GM21825 (cell line): Measurements from ENCODE around the gene CSTPP1.
A peak's percentile ranks its signal among the peaks of the same experiment; 100 is the strongest.
"Not testable (repeated sequence)": the region's sequence is repeated elsewhere in the genome, so short reads cannot be mapped to it uniquely, and the experiment has no call there.

Experiments
- ATAC-seq: cut with Tn5 transposase; IDR thresholded peaks from one replicate; pipeline ENCODE4 v1.9.1; 2021; ENCODE audit warnings: mild to moderate bottlenecking, moderate library complexity; ENCODE audit not compliant: unreplicated experiment

CSTPP1 gene

DNA sequence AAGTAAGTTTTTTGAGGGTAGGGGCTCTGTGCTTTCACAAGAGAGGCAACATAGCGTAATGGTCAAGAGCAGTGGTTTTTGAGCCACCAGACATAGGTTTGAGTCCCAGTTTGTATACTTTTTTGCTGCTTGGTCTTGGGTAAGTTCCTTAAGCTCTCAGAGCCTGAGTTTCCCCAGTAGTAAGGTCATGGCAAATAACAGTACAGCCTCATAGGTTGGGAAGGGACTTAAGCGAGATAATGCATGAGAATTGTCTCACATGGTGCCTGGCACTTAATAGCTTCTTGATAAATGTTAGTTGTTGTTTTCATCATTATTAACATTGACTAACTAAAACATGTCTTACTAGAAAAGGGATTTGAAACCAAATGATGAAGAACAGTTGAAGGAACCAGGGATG is 157.0 kb downstream of the CSTPP1 start:
- no peak for ATAC-seq

DNA sequence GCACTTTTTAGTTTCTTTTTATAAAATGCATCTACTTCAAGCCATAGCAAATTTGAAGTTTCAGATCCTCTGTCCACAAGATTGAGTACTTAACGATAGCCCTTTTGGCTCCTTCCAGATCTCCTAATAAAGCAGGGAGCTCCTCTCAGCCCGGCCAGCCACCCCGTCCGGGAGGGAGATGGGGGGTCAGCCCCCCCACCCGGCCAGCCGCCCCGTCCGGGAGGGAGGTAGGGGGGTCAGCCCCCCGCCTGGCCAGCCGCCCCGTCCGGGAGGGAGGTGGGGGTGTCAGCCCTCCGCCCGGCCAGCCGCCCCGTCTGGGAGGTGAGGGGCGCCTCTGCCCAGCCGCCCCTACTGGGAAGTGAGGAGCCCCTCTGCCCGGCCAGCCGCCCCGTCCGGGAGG is 160.3 kb downstream of the CSTPP1 start:
- ATAC-seq, result not testable (repeated sequence)

DNA sequence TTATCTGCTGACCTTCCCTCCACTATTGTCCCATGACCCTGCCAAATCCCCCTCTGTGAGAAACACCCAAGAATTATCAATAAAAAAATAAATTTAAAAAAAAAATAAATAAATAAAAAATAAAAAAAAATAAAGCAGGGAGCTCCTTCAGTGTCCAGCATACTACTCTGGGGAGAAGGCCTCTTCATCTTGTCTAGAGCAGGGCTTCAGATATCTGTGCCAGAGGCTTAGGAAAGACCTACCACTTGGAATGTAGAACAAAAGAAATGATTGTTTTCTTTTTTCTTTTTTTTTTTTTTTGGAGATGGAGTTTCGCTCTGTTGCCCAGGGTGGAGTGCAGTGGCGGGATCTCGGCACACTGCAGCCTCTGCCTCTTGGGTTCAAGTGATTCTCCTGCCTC is 161.7 kb downstream of the CSTPP1 start:
- not testable (repeated sequence) for ATAC-seq

DNA sequence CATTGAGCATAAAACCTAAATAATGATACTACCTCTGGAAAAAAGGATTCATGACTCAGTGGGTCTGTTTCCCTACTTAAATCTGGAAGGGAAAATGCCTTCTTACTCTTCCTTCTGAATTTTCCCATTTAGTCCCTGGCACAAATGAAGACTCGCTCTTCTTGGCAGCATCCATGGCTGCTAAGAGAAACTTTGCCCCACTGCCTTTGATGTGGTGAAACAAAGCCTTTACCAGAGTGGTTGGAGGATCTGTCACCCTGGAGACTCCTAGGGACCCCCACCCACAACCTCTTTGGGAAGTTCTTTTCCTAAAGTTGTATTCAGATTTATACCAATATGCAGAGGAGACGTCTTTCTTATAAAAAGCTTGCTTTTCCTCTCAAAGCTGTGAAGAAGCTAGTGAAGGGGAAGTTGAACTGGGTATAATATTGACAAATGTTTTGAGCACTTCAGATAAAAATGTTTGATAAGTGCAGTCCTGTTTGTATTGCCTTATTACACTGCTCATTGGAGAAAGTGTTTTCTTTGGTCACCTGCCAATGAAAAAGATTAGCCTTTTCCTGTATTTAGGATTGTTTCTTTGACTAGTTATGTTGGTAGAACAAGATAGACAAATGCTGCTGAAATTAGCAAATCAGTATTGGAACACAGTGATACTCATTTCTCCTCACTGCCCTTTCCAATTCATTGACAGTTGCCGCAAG is 162.8 kb downstream of the CSTPP1 start:
- ATAC-seq, result no peak

DNA sequence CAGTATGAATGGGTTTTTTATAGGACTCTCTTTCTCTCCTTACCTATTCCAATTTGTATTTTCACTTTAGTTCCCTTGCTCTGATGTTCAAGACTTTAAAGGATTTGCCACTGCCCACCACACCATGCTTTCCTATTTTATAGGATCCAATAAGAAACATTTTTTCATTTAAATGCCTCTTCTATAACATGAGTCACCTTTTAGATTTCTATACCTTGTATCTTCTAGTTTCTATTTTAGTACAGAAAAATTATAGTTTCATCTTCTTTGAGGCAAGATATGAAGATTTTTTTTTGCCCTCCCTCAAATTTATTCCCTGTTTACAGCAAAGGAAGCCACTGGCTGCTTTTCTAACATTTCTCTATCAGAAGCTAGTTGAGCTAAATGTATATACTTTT is 163.4 kb downstream of the CSTPP1 start:
- ATAC-seq, result no peak

DNA sequence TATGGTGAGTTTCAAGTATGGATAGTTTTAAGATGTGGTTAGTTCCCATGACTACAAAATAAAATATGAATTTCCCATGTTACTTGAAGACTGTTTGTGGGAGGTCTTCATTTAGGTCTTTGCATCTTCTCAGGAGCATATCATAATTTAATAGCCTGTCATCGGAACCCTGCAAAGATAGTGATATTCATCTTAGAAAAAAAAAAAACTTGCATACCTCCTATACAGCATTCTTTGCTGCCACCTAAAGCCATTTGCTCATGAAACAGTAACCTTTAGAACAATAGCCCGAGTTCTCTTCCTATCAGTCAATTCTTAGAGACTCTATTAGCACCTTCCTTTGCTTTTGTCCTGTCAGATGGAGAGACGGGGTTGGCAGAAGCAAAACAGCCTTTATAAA is 164.8 kb downstream of the CSTPP1 start:
- ATAC-seq, result no peak

DNA sequence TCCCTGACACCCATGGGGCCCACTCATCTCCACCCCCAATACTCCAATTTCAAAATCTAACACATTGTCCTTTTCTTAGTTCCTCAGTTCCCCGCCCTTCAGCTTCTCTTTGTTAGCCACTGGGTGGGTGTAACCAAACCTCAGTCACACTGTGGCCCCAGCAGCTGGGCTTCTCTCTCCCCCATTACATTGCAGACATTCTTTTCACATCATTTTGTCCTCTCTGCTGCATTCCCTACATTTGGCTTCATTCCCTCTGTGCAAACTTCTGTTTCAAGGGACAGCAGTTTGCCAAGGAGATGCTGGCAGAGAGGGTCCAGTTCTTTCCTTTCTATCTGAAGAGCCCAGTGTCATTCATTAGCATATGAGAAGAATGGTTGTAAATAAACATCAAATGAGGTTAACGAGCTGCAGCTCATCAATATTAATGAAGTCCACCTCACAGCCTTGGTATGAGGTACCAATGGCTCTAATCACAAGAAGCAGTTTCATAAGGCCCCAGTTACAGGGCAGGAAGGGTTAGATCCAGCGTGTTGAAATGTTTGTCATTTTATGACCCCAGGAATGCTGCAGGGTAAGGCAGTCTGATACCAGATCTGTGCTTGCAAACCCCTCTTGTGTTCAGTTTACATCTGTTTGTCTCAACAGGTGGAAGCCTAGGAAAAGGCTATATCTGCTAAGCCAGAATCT is 167.8 kb downstream of the CSTPP1 start:
- ATAC-seq, result no peak

DNA sequence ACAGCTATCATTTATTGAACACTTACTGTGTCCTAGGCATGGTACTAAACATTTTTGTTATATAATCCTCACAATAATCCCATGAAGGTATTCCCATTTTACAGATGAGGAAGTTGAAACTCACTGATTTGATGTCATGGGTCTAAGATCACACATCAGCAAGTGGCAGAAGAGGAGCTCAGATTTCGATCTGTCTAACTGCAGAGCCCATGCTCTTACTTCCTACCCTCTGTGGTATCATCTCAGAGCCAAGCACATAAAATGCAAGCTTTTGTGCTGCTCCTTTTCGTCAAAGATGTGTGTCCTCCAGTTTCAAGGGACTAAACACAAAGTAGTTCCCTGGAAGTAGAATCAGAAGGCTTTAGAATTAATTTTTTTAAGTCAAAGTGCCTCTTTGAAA is 169.0 kb downstream of the CSTPP1 start:
- no peak for ATAC-seq

DNA sequence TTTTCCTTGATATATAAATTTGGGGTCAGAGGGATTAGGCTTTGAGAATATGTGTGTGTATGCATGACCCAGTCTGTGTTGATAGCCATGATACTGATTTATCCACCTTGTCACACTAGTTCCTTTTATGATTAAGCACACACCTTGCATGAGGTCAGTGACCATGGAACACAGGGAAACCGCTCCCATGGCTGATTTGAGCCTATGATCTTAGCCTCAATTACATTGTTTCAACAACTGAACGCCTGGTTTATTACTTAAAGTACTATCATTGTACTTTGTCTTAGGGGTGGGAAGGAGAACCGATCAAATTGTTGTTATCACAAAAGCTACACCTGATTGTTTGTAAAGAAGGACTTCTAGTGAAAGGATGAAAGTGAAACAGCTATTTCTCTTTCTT is 169.4 kb downstream of the CSTPP1 start:
- no peak for ATAC-seq

DNA sequence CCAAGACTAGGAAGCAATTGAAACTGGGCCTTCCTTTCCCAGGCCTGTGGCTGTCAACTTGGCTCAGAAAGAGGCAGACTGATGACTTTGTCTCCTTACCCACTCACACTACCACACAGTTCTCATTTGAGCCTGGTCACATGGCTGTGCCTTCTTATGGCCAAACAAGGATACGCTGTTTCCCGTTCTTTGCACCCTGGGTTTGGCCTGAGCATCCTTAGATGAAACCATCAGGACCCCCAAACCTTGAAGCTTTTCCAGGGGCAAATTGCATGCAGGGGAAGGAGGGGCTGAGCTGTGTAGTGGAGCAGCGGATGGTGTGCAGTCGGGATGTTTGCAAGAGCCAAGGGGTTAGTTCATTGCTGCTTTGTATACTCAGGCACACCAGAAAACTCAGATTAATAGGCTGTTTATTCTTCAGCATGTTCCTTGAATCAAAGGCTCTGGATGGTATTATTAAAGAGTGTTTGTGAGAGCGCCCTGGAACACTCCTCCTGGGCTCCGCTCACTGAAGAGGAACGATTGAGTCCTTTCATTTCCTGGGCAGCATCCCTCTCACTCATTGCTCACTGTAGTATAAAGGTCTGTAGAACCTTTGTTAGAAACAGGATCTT is 170.3 kb downstream of the CSTPP1 start:
- no peak for ATAC-seq

DNA sequence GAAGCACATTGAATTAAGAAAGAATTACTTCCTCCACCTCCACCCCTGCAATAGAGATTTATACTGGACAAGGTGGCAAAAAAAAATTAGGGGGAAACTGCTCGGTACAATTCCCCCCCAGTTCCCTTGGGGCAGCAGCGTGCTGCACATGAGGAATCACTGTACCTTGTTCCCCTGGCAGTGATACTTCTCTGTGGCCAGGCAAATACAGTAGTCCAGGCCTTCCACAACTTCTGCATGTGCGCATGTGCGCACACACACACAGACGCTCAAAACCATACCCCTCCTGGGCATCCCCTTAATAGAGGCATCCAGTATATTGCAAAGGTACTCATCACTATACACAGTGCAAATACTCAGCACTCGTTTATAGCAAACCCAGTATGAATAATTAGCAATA is 171.2 kb downstream of the CSTPP1 start:
- ATAC-seq, result no peak

DNA sequence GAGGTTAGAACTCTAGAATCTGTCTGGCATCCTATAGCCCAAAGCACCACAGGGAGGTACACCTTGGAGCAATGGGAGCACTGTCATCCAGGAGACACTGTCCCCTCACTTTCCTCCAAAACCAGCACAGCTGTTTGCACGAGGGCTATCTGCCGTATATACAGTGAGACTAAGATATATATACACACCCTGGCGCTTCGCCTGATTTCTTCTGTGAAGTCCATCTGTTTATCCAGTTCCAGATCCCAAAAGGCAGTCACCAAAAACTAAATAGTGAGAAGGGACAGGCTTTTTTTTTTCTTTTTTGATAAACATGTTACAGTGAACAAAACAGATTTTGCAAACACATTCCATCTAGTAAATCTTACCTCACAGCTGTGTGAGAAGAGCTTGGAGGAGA is 171.7 kb downstream of the CSTPP1 start:
- ATAC-seq, result no peak

DNA sequence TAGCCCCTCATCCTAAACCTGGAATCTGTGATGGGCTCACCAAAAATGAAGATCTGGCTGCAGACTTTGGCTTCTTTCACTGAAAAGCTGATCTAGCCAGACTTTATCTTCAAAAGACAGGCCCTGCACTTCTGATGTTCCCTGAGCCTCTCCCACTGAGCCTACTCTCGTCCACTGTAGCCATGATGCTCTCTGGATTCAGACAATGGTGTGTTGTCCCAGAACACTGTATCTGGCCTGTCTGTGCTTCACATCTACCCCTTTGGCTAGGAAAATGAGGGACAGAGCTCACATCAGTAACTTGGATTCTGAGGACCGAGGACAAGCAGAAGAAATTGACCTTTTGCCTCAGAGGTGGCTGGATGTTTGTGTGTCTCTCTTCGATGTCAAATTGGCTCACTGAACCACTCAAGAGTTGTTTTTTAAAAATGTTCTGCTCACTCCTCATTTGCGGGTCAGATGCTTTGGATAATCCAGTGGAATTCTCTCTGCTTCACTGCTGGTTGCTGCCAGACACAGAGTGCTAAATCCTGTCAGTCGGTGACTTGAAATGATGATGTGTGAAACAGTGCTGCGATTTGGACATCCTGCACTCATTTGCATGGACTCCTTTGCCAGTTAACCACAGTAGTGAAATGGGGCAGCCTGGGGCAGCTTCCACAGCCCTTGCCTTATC is 172.6 kb downstream of the CSTPP1 start:
- ATAC-seq, result no peak

DNA sequence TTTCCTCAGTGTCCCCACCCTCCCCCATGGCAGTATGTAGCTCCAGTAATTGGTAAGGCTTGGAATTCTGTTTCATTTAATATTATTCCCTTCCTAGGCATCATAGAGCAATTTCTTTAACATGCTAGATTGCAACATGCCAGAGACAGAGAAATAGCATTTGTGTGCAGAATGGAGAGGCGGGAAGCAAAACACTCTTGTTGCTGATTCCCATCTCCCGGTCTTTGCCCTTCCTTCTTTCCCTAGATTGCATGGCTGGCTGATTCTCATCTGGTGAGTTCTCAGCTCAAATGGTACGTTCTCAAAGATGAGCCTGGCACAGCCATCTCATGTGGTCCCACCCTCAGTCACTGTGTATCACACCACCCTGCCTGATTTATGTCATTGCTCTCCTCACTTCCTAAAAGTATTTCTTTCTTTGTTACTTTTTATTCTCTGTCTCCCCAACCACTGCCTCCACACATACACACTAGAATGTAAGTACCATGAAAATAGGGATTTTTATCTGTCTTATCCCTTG is 173.2 kb downstream of the CSTPP1 start:
- no peak for ATAC-seq

DNA sequence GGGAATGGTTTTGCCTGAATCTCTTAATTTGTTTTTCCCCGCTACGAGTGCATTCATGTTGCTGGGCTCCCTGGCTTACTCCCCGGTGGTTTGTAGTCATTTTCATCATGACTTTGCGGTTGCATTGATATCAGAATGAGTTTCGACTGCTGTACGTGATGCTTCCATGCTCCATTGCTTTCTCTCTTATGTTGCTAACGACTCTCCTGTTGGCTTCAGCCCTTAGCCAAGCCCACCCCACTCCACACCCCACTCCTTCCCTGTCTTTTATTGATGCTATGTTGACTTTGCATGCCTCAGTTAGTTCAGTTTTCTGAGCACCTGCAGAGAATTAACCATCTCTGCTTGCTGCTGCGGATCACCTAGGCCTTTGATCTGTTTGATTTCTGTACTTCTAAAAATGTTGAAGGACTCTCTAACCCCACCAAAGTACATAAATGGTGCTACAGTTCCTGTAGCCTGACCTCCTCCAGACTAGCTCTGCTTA is 174.8 kb downstream of the CSTPP1 start:
- ATAC-seq, result peak; percentile 79

DNA sequence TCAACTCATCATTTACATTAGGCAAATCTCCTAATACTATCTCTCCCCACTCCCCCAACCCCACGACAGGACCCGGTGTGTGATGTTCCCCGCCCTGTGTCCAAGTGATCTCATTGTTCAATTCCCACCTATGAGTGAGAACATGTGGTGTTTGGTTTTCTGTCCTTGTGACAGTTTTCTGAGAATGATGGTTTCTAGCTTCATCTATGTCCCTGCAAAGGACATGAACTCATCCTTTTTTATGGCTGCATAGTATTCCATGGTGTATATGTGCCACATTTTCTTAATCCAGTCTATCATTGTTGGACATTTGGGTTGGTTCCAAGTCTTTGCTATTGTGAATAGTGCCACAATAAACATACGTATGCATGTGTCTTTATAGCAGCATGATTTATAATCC is 176.4 kb downstream of the CSTPP1 start:
- not testable (repeated sequence) for ATAC-seq

DNA sequence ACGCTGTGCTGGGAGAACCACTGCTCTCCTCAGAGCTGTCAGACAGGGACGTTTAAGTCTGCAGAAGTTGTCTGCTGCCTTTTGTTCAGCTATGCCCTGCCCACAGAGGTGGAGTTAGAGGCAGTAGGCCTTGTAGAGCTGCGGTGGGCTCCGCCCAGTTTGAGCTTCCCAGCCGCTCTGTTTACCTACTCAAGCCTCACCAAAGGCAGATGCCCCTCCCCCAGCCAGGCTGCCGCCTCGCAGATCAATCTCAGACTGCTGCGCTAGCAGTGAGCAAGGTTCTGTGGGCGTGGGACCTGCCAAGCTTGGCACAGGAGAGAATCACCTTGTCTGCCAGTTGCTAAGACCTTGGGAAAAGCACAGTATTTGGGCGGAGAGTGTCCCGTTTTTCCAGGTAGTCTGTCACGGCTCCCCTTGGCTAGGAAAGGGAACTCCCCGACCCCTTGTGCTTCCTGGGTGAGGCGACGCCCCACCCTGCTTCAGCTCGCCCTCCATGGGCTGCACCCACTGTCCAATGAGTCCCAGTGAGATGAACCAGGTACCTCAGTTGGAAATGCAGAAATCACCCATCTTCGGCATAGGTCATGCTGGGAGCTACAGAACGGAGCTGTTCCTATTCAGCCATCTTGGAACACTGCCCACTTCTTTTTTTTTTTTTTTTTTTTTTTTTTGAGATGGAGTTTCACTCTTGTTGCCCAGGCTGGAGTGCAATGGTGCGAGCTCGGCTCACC is 182.6 kb downstream of the CSTPP1 start:
- not testable (repeated sequence) for ATAC-seq

DNA sequence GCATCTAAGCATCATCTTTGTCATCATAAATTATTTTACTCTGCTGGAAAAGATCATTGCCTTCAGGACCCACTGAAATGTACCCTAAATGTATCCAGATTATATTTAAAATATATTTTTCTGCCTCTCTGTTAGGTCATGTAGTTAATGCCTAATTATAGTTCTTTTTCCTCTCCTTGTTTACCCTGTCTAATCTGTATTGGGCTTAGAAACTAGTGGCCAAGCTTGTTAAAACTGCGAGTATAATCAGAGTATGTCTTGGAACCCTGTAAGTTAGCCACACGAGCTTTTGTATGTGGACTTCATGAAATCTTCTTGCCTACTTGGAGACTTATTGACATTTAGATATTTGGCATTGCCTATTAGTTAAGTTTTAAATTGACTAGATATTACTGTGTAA is 184.5 kb downstream of the CSTPP1 start:
- ATAC-seq, result no peak

DNA sequence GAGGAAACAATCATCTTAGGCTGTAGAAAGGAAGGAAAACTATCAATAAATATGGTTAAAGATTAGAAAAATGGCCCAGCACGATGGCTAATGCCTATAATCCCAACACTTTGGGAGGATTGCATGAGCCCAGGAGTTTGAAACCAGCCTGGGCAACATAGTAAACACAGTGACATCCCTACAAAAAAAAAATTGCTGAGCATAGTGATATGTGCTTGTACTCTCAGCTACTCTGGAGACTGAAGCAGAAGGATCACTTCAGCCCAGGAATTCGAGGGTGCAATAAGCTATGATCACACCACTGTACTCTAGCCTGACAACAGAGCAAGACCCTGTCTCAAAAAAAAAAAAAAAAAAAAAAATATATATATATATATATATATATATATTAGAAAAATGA is 185.2 kb downstream of the CSTPP1 start:
- ATAC-seq, result no peak

DNA sequence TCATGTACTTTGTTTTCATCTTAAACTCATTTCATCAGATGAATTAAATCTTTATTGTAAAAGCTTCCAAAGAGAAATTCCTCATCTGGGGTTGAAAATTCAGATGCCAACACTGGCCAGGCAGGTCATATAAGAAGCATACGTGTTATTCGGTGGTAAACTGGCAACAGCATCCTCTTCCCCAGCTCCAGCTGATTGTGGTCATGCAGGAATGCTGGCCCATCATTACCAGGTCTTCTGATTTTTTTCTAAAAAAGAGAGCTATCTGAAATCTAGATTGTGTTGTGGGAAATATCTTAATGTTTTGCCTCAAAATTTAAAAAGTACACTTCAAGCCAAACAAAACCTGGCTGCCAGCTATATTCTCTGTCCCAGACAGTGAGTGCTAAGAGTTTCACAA is 186.5 kb downstream of the CSTPP1 start:
- no peak for ATAC-seq

DNA sequence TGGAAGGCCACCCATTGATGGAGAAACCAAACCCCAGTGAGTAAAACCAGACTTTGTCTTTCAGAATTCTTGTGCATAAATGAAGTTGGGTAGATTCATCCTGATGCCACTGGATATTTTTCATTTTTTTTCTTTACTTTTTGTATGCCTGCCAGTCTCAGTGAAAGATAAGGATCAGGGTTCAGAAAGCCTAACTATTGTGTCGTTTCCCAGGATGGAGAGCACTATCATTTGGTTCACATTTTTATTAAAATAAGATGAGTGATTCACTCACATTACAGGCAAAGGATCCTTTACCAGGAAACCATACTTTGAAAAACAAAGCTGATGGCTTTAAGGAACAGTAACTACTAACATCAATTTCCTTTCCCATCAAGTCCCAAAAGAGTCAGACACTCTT is 188.1 kb downstream of the CSTPP1 start:
- no peak for ATAC-seq
